Right renal cortex interstitium (tissue), 3 donors: Measurements from ENCODE around the gene LPIN2. TPM values are rescaled to one million over a fixed set of nuclear protein-coding genes. Genes with fewer than 3 reads are reported as not detected.

ENCODE experiments used
- DNase-seq, 3 donors: peaks; one replicate each; pipeline ENCODE4 v3.0.0-alpha.2; 2013; ENCODE audit warnings: low read depth in 3 of 3, low spot score in 2 of 3
- polyA plus RNA-seq, 3 donors: library from polyadenylated mRNA; unstranded; fragments of 120-200 nt; gene quantifications; one replicate each; pipeline ENCODE4 v1.2.1, GENCODE V29; 2013; ENCODE audit not compliant: insufficient read length in 3 of 3

Gene LPIN2
- polyA plus RNA-seq, 3 donors = 34.4 to 37.7 (median 37.4) TPM

- no peak for DNase-seq
These were observed 48.5 kb downstream of the LPIN2 start for GRCh38 chr18:2964361-2965010.

Other genes starting within 250 kb of the LPIN2 start
- gene EMILIN2, start 166.1 kb downstream of the LPIN2 start, polyA plus RNA-seq = 10 to 100 TPM in 2 of 3 donors, 1 to 10 TPM in 1; 9.8 to 12.5 (median 11.9) TPM
- 1 to 10 TPM; 6.9 to 7.8 (median 7.4) TPM for gene MYOM1, start 206.8 kb upstream of the LPIN2 start, polyA plus RNA-seq
- 100 to 1,000 TPM; 476 to 513 (median 509) TPM for gene MYL12A, start 234.7 kb upstream of the LPIN2 start, polyA plus RNA-seq
- gene MYL12B, start 249.0 kb upstream of the LPIN2 start, polyA plus RNA-seq = 100 to 1,000 TPM; 681 to 738 (median 689) TPM